PFSK-1 (cell line): ENCODE measurements around the gene RRAD.
A peak's percentile ranks its signal among the peaks of the same experiment; 100 is the strongest.

Source experiments
- FOXP2 ChIP-seq: optimal IDR thresholded peaks from 2 replicates; pipeline ENCODE3; 2011; ENCODE audit warnings: borderline replicate concordance, control low read depth, inconsistent platforms; ENCODE audit not compliant: insufficient read depth; ENCODE audit errors: extremely low read length, extremely low read depth
- POLR2AphosphoS5 ChIP-seq: IDR thresholded peaks from 2 replicates; pipeline ENCODE4 v1.6.1; 2012; ENCODE audit warnings: low read depth, mild to moderate bottlenecking, control low read depth, low read length, moderate library complexity
- SIN3A ChIP-seq: IDR thresholded peaks from 2 replicates; pipeline ENCODE4 v1.6.1; 2012; ENCODE audit warnings: mild to moderate bottlenecking, low read length, moderate library complexity, borderline replicate concordance; ENCODE audit not compliant: insufficient read depth
- TAF1 ChIP-seq: IDR thresholded peaks from 2 replicates; pipeline ENCODE4 v1.6.1; 2012; ENCODE audit warnings: low read length, control low read depth, borderline replicate concordance; ENCODE audit not compliant: insufficient read depth
- TF ChIP-seq, protein P1 (sequence below), 2 experiments: IDR thresholded peaks; 2 replicates each; pipeline versions ENCODE4 v1.6.1 to v1.8.0; 2011 to 2012; ENCODE audit warnings: low read depth in 2 of 2, low read length in 2 of 2, control low read depth in 1 of 2, inconsistent platforms in 1 of 2, mild to moderate bottlenecking in 1 of 2, moderate library complexity in 1 of 2; ENCODE audit not compliant: insufficient read depth in 1 of 2

Gene RRAD

DNA sequence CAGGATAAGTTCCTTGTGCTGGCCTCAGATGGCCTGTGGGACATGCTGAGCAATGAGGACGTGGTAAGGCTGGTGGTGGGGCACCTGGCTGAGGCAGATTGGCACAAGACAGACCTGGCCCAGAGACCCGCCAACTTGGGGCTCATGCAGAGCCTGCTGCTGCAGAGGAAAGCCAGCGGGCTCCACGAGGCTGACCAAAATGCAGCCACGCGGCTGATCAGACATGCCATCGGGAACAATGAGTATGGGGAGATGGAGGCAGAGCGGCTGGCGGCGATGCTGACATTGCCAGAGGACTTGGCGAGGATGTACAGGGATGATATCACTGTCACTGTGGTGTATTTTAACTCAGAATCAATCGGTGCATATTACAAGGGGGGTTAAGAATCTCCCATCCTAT lies 39.8 kb downstream of the RRAD start:
- no peak for TF ChIP-seq TAF1
- TF ChIP-seq, protein P1, sequence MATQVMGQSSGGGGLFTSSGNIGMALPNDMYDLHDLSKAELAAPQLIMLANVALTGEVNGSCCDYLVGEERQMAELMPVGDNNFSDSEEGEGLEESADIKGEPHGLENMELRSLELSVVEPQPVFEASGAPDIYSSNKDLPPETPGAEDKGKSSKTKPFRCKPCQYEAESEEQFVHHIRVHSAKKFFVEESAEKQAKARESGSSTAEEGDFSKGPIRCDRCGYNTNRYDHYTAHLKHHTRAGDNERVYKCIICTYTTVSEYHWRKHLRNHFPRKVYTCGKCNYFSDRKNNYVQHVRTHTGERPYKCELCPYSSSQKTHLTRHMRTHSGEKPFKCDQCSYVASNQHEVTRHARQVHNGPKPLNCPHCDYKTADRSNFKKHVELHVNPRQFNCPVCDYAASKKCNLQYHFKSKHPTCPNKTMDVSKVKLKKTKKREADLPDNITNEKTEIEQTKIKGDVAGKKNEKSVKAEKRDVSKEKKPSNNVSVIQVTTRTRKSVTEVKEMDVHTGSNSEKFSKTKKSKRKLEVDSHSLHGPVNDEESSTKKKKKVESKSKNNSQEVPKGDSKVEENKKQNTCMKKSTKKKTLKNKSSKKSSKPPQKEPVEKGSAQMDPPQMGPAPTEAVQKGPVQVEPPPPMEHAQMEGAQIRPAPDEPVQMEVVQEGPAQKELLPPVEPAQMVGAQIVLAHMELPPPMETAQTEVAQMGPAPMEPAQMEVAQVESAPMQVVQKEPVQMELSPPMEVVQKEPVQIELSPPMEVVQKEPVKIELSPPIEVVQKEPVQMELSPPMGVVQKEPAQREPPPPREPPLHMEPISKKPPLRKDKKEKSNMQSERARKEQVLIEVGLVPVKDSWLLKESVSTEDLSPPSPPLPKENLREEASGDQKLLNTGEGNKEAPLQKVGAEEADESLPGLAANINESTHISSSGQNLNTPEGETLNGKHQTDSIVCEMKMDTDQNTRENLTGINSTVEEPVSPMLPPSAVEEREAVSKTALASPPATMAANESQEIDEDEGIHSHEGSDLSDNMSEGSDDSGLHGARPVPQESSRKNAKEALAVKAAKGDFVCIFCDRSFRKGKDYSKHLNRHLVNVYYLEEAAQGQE (IDR thresholded peaks at IDR 0.05; ENCODE audit: insufficient read depth in 1 of 2, low read depth in 2 of 2, low read length in 2 of 2), result no peak
- TF ChIP-seq SIN3A, result no peak
- no peak for TF ChIP-seq FOXP2
- TF ChIP-seq POLR2AphosphoS5, result no peak

DNA sequence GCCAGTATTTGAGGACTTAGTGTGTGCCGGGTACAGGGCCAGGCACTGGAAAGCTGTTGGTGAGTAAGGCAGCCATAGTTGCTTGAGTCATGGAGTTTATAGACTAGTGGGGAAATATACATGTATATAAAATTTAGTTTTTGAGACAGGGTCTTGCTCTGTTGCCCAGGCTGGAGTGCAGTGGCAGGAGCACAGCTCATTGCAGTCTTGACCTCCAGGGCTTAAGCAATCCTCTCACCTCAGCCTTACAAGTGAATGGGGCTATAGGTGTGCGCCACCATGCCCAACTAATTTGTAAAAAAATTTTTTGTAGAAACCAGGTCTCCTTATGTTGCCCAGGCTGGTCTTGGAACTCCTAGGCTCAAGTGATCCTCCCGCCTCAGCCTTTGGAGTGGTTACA lies 42.6 kb downstream of the RRAD start:
- TF ChIP-seq TAF1, result no peak
- no peak for TF ChIP-seq POLR2AphosphoS5
- no peak for TF ChIP-seq FOXP2
- TF ChIP-seq SIN3A, result no peak

DNA sequence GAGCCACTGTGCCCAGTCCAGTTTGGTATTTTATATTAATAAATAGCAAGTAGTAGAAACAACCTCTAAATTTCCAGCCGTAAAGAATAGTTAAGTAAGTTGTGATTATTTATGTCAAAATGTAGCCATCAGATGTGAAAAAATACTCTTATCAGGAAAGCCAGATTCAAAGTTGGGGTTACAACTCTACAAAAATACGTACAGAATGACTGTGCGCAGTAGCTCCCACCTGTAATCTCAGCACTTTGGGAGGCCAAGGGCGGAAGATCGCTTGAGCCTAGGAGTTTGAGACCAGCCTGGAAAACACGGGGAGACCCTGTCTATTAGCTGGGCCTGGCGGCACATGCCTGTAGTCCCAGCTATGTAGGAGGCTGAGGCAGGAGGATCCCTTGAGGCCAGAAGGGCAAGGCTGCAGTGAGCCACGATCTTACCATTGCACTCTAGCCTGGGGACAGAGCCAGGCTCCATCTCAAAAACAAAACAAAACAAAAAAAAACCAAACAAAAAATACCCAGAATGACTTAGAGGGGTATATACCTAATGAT lies 43.3 kb downstream of the RRAD start:
- TF ChIP-seq TAF1, result no peak
- no peak for TF ChIP-seq FOXP2
- TF ChIP-seq SIN3A, result no peak
- TF ChIP-seq, protein P1 (IDR thresholded peaks at IDR 0.05; ENCODE audit: insufficient read depth in 1 of 2, low read depth in 2 of 2, low read length in 2 of 2), result no peak
- TF ChIP-seq POLR2AphosphoS5, result no peak

DNA sequence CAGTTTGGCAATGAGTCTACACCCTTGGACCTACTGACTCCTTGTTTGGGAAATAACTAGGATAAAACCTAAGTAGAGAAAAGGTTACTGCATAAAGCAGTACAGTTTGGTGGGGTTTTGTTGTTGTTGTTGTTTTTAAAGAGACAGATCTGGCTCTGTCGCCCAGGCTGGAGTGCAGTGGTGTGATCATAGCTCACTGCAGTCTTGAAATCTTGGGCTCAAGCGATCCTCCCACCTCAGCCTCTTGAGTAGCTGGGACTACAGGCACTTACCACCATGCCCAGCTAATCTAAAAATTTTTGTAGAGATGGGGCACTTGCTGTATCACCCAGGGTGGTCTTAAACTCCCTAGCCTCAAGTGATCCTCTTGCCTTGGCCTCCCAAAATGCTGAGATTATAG lies 43.8 kb downstream of the RRAD start:
- no peak for TF ChIP-seq SIN3A
- no peak for TF ChIP-seq TAF1
- TF ChIP-seq POLR2AphosphoS5, result no peak
- TF ChIP-seq, protein P1 (IDR thresholded peaks at IDR 0.05; ENCODE audit: insufficient read depth in 1 of 2, low read depth in 2 of 2, low read length in 2 of 2), result no peak
- TF ChIP-seq FOXP2, result no peak

DNA sequence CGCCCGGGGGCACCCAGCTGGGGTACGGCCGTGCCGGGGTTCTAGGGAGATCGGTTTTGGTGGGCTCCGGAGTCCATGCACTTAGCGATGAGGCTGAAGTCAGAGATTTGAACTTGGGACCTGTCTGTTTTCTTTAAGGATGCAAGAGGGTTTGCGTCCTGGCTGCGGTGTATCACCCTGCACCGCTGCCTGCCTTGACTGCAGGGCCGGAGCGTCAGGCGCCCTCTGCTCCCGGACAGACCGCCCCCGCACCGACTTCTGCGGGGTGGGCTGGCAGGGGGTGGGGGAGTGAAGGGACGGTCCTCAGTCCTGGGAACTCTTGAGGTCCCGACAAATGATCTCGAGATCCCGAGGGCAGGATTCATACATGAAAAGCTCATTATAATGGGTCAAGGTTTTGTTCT lies 44.3 kb downstream of the RRAD start:
- TF ChIP-seq SIN3A, result no peak
- TF ChIP-seq FOXP2, result no peak

DNA sequence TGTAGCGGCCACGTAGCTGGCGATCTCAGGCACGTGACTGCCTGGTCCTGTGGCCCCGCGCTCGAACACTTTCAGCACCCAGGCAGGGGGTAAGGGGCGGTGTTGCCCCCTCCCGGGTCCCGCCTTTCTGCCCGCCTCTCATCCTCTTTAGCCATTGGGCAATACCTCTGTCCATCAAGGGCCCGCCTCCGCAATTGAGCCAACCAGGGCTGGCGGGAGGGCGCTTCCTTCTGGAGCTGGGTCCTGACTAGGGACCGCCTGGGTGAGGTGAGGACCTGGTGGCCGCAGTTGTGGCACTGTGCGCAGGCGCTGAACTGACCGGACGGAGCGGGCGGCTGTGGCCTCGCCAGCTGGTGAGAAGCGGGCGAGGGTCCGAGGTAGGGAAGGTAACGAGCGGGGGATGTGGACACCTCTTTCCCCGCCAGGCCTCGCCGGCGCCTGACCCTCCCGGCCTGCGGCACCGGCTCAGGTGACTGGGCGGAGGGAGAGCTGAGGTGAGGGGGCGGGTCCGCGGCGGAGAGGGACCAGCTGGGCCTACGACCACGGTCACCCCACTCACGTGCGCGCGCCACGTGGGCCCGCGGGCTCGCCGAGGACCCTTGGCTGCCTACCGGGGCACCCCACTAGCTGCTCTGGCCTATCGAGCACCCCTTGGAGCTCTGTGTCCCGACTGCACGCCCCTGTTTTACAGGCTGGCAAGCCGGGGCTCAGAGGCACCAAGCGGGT lies 44.9 kb downstream of the RRAD start, which contains the start of gene PDP2:
PDP2 (plus strand) TSS at position 228 of the 726 bp plus-strand sequence. CDS start 3,770 bp downstream, outside the sequence.
- TF ChIP-seq, protein P1 (IDR thresholded peaks at IDR 0.05; ENCODE audit: insufficient read depth in 1 of 2, low read depth in 2 of 2, low read length in 2 of 2), result 0 out of 4 replicates have a peak, but pooled peaks of 1 of the 2 experiments have one; percentile 18
- TF ChIP-seq TAF1 (0 out of 2 replicates have a peak, but pooled peaks have one; percentile 13), FOXP2 (peak; percentile 73), SIN3A (0 out of 2 replicates have a peak, but pooled peaks have one; percentile 30), POLR2AphosphoS5 (peak; percentile 57)
